GM12878 (cell line): ENCODE data around the gene IL1R2. TPM values are rescaled to one million over a fixed set of nuclear protein-coding genes. Genes with fewer than 3 reads are reported as not detected.

Experiments
- IRF4 ChIP-seq: IDR thresholded peaks from 2 replicates; pipeline ENCODE4 v1.6.1; 2011; ENCODE audit warnings: low read depth, low read length
- KLF5 ChIP-seq: fragments of 450-650 bp; IDR thresholded peaks from 2 replicates; pipeline ENCODE4 v1.6.1; 2014; ENCODE audit warnings: mild to moderate bottlenecking; ENCODE audit not compliant: partially characterized antibody
- MYC ChIP-seq: IDR thresholded peaks from 2 replicates; pipeline ENCODE4 v1.6.1; 2011; ENCODE audit warnings: mild to moderate bottlenecking, low read length, moderate library complexity, inconsistent platforms; ENCODE audit not compliant: insufficient read depth, insufficient replicate concordance, insufficient read length, severe bottlenecking
- NBN ChIP-seq: fragments of 450-650 bp; IDR thresholded peaks from 2 replicates; pipeline ENCODE4 v1.6.1; 2016
- NFXL1 ChIP-seq: fragments of 450-650 bp; IDR thresholded peaks from 2 replicates; pipeline ENCODE4 v1.6.1; 2017; ENCODE audit warnings: antibody characterized with exemption, mild to moderate bottlenecking, borderline replicate concordance
- NFYA ChIP-seq: IDR thresholded peaks from 2 replicates; pipeline ENCODE4 v1.6.1; 2011; ENCODE audit warnings: low read depth, mild to moderate bottlenecking, low read length, improper control_type of control experiment, borderline replicate concordance
- NFYB ChIP-seq: IDR thresholded peaks from 2 replicates; pipeline ENCODE4 v1.6.1; 2011; ENCODE audit warnings: low read depth, mild to moderate bottlenecking, low read length, improper control_type of control experiment, moderate library complexity; ENCODE audit not compliant: insufficient read depth
- NR2C1 ChIP-seq: fragments of 450-650 bp; IDR thresholded peaks from 2 replicates; pipeline ENCODE4 v1.6.1; 2017; ENCODE audit warnings: antibody characterized with exemption, mild to moderate bottlenecking, moderate library complexity
- PKNOX1 ChIP-seq: fragments of 450-650 bp; IDR thresholded peaks from 2 replicates; pipeline ENCODE4 v1.6.1; 2016; ENCODE audit warnings: mild to moderate bottlenecking
- RAD21 ChIP-seq: IDR thresholded peaks from 2 replicates; pipeline ENCODE4 v1.6.1; 2011; ENCODE audit warnings: mild to moderate bottlenecking, low read depth, low read length, moderate library complexity; ENCODE audit not compliant: insufficient read depth
- RAD51 ChIP-seq: fragments of 450-650 bp; IDR thresholded peaks from 2 replicates; pipeline ENCODE4 v1.6.1; 2016; ENCODE audit warnings: moderate library complexity, mild to moderate bottlenecking, inconsistent platforms
- RCOR1 ChIP-seq: conservative IDR thresholded peaks from 2 replicates; pipeline ENCODE4 v1.6.1; 2012; ENCODE audit warnings: low read depth, low read length, improper control_type of control experiment
- RUNX3 ChIP-seq: IDR thresholded peaks from 2 replicates; pipeline ENCODE4 v1.6.1; 2012; ENCODE audit warnings: low read length, inconsistent platforms
- SIX5 ChIP-seq: IDR thresholded peaks from 2 replicates; pipeline ENCODE4 v1.6.1; 2011; ENCODE audit warnings: mild to moderate bottlenecking, low read depth, low read length, moderate library complexity; ENCODE audit not compliant: severe bottlenecking
- SMAD5 ChIP-seq: IDR thresholded peaks from 2 replicates; pipeline ENCODE4 v1.6.1; 2016; ENCODE audit warnings: antibody characterized with exemption, low read depth
- SMARCA5 ChIP-seq: fragments of 450-650 bp; IDR thresholded peaks from 2 replicates; pipeline ENCODE4 v1.6.1; 2017; ENCODE audit warnings: mild to moderate bottlenecking
- SREBF2 ChIP-seq: IDR thresholded peaks from 2 replicates; pipeline ENCODE4 v1.6.1; 2012; ENCODE audit warnings: mild to moderate bottlenecking, low read length
- STAT3 ChIP-seq: IDR thresholded peaks from 2 replicates; pipeline ENCODE4 v1.6.1; 2011; ENCODE audit warnings: low read depth, low read length, improper control_type of control experiment
- ZNF274 ChIP-seq: IDR thresholded peaks from one replicate; pipeline ENCODE4 v1.8.0; 2011; ENCODE audit not compliant: insufficient read length, insufficient read depth
- ZNF384 ChIP-seq: IDR thresholded peaks from 2 replicates; pipeline ENCODE4 v1.6.1; 2012; ENCODE audit warnings: low read depth, mild to moderate bottlenecking, low read length, improper control_type of control experiment, borderline replicate concordance
- polyA plus RNA-seq, 11 experiments: library from polyadenylated mRNA; depleted of rRNA in 4 of 11; unstranded in 6 of 11; stranded (reverse) in 5 of 11; fragments of >200 nt; fragmentation: Nextera tagmentation in 4 of 11; fragmentation: Illumina TruSeq in 1 of 11; extraction: Ambion mirVana in 4 of 11; extraction: Trizol in 1 of 11; gene quantifications; 1 replicate in 1 of 11; 2 replicates in 10 of 11; pipeline versions ENCODE4 v1.2.1 to v1.2.3, GENCODE V29; 2011 to 2016; ENCODE audit warnings: inconsistent platforms in 2 of 11, missing spikeins in 2 of 11, low read depth in 1 of 11
- total RNA-seq, 4 experiments: library from RNA; depleted of rRNA in 3 of 4; stranded (reverse); fragments of >200 nt in 3 of 4; fragmentation: Illumina TruSeq in 1 of 4; extraction: Trizol in 1 of 4; gene quantifications; 2 replicates each; pipeline versions ENCODE4 v1.2.1 to v1.2.3, GENCODE V29; 2013 to 2021
- TF ChIP-seq, protein P1 (sequence below): IDR thresholded peaks from 2 replicates; pipeline ENCODE4 v1.6.1; 2011; ENCODE audit warnings: low read depth, low read length, improper control_type of control experiment, borderline replicate concordance
- TF ChIP-seq, protein P2 (sequence below): fragments of 450-650 bp; IDR thresholded peaks from 2 replicates; pipeline ENCODE4 v1.6.1; 2017; ENCODE audit warnings: mild to moderate bottlenecking, moderate library complexity

Gene IL1R2
- total and polyA plus RNA-seq, 10 of the 15 experiments (the other 5 are each of a cell fraction or from before 2014, with no cell fraction given): 0.44 to 6.4 (median 0.62) TPM

- TF ChIP-seq, protein P1, sequence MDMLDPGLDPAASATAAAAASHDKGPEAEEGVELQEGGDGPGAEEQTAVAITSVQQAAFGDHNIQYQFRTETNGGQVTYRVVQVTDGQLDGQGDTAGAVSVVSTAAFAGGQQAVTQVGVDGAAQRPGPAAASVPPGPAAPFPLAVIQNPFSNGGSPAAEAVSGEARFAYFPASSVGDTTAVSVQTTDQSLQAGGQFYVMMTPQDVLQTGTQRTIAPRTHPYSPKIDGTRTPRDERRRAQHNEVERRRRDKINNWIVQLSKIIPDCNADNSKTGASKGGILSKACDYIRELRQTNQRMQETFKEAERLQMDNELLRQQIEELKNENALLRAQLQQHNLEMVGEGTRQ: no peak
- TF ChIP-seq IRF4 (no peak), NFYA (no peak), PKNOX1 (no peak; the same call in 1 of the 2 replicates), SIX5 (no peak), RCOR1 (no peak), NFYB (0 out of 2 replicates have a peak, but pooled peaks have one; percentile 39), SMARCA5 (no peak), SMAD5 (no peak), NR2C1 (no peak), KLF5 (no peak), SREBF2 (no peak), NBN (no peak), NFXL1 (no peak), ZNF274 (no peak), ZNF384 (no peak), RAD51 (no peak), RAD21 (no peak), RUNX3 (peak; percentile 10; the same call in 1 of the 2 replicates), MYC (no peak), STAT3 (no peak)
- TF ChIP-seq, protein P2, sequence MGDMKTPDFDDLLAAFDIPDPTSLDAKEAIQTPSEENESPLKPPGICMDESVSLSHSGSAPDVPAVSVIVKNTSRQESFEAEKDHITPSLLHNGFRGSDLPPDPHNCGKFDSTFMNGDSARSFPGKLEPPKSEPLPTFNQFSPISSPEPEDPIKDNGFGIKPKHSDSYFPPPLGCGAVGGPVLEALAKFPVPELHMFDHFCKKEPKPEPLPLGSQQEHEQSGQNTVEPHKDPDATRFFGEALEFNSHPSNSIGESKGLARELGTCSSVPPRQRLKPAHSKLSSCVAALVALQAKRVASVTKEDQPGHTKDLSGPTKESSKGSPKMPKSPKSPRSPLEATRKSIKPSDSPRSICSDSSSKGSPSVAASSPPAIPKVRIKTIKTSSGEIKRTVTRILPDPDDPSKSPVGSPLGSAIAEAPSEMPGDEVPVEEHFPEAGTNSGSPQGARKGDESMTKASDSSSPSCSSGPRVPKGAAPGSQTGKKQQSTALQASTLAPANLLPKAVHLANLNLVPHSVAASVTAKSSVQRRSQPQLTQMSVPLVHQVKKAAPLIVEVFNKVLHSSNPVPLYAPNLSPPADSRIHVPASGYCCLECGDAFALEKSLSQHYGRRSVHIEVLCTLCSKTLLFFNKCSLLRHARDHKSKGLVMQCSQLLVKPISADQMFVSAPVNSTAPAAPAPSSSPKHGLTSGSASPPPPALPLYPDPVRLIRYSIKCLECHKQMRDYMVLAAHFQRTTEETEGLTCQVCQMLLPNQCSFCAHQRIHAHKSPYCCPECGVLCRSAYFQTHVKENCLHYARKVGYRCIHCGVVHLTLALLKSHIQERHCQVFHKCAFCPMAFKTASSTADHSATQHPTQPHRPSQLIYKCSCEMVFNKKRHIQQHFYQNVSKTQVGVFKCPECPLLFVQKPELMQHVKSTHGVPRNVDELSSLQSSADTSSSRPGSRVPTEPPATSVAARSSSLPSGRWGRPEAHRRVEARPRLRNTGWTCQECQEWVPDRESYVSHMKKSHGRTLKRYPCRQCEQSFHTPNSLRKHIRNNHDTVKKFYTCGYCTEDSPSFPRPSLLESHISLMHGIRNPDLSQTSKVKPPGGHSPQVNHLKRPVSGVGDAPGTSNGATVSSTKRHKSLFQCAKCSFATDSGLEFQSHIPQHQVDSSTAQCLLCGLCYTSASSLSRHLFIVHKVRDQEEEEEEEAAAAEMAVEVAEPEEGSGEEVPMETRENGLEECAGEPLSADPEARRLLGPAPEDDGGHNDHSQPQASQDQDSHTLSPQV: no peak
Measured at GRCh38 chr2:101998896-101999789, 7.4 kb downstream of the IL1R2 start (continued).
